ENCODE measurements around the gene CCNY.

- TF ChIP-seq CTCF (IDR thresholded peaks at IDR 0.05) = no peak
- no peak for TF ChIP-seq POLR2AphosphoS5 (IDR thresholded peaks at IDR 0.05)
- TF ChIP-seq POLR2A (IDR thresholded peaks at IDR 0.05) = no peak
- no peak for TF ChIP-seq EP300 (IDR thresholded peaks at IDR 0.05)
Observed at GRCh38 chr10:35353395-35353794, 17.1 kb downstream of the CCNY start.
